ENCODE measurements around the gene FBXO24. TPM values are rescaled to one million over a fixed set of nuclear protein-coding genes. Genes with fewer than 3 reads are reported as not detected.
A peak's percentile ranks its signal among the peaks of the same experiment; 100 is the strongest.

The FBXO24 gene
- total and polyA plus RNA-seq, 9 of the 15 experiments (the other 6 are each of a cell fraction or from before 2014, with no cell fraction given): 0.17 to 0.95 (median 0.50) TPM

DNA sequence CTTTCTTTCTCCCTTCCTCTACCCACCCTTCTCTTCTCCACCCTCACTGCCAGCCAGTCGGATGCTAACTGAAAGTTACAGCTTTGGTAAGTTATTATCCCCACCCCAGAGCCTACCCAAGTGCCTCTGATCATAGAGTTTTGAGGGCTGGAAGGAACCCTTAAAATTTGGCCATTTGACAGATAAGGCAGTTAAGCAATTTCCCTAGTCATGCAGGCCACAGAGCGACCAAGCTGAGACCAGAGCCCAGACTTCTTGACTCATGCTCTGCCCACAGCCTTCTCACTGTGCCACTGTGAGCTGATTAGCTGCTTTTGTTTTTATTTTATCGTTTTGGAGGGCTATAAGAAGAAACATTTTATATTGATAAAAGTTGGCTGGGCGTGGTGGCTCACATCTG lies 29.6 kb upstream of the FBXO24 start (continued):
- TF ChIP-seq, protein P1, sequence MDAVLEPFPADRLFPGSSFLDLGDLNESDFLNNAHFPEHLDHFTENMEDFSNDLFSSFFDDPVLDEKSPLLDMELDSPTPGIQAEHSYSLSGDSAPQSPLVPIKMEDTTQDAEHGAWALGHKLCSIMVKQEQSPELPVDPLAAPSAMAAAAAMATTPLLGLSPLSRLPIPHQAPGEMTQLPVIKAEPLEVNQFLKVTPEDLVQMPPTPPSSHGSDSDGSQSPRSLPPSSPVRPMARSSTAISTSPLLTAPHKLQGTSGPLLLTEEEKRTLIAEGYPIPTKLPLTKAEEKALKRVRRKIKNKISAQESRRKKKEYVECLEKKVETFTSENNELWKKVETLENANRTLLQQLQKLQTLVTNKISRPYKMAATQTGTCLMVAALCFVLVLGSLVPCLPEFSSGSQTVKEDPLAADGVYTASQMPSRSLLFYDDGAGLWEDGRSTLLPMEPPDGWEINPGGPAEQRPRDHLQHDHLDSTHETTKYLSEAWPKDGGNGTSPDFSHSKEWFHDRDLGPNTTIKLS (IDR thresholded peaks at IDR 0.05; ENCODE audit: borderline replicate concordance, low read depth): no peak
- TF ChIP-seq NFIX (CRISPR knock-in tag; IDR thresholded peaks at IDR 0.05; ENCODE audit: low read depth) (no peak), CXXC5 (CRISPR knock-in tag; IDR thresholded peaks at IDR 0.05) (no peak), ZNF589 (CRISPR knock-in tag; IDR thresholded peaks at IDR 0.05; ENCODE audit: low read depth) (no peak), HNRNPK (IDR thresholded peaks at IDR 0.05; ENCODE audit: low read depth, low read length, poor library complexity, severe bottlenecking) (no peak), TRIM24 (IDR thresholded peaks at IDR 0.05) (no peak), ZNF146 (CRISPR knock-in tag; IDR thresholded peaks at IDR 0.05; ENCODE audit: unreplicated experiment) (no peak), BRCA1 (IDR thresholded peaks at IDR 0.05) (no peak), BRCA1 (CRISPR knock-in tag; IDR thresholded peaks at IDR 0.05) (no peak)
- TF ChIP-seq, protein P2, sequence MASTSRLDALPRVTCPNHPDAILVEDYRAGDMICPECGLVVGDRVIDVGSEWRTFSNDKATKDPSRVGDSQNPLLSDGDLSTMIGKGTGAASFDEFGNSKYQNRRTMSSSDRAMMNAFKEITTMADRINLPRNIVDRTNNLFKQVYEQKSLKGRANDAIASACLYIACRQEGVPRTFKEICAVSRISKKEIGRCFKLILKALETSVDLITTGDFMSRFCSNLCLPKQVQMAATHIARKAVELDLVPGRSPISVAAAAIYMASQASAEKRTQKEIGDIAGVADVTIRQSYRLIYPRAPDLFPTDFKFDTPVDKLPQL (IDR thresholded peaks at IDR 0.05; ENCODE audit: extremely low read depth, insufficient read length): no peak
- TF ChIP-seq, protein P3, sequence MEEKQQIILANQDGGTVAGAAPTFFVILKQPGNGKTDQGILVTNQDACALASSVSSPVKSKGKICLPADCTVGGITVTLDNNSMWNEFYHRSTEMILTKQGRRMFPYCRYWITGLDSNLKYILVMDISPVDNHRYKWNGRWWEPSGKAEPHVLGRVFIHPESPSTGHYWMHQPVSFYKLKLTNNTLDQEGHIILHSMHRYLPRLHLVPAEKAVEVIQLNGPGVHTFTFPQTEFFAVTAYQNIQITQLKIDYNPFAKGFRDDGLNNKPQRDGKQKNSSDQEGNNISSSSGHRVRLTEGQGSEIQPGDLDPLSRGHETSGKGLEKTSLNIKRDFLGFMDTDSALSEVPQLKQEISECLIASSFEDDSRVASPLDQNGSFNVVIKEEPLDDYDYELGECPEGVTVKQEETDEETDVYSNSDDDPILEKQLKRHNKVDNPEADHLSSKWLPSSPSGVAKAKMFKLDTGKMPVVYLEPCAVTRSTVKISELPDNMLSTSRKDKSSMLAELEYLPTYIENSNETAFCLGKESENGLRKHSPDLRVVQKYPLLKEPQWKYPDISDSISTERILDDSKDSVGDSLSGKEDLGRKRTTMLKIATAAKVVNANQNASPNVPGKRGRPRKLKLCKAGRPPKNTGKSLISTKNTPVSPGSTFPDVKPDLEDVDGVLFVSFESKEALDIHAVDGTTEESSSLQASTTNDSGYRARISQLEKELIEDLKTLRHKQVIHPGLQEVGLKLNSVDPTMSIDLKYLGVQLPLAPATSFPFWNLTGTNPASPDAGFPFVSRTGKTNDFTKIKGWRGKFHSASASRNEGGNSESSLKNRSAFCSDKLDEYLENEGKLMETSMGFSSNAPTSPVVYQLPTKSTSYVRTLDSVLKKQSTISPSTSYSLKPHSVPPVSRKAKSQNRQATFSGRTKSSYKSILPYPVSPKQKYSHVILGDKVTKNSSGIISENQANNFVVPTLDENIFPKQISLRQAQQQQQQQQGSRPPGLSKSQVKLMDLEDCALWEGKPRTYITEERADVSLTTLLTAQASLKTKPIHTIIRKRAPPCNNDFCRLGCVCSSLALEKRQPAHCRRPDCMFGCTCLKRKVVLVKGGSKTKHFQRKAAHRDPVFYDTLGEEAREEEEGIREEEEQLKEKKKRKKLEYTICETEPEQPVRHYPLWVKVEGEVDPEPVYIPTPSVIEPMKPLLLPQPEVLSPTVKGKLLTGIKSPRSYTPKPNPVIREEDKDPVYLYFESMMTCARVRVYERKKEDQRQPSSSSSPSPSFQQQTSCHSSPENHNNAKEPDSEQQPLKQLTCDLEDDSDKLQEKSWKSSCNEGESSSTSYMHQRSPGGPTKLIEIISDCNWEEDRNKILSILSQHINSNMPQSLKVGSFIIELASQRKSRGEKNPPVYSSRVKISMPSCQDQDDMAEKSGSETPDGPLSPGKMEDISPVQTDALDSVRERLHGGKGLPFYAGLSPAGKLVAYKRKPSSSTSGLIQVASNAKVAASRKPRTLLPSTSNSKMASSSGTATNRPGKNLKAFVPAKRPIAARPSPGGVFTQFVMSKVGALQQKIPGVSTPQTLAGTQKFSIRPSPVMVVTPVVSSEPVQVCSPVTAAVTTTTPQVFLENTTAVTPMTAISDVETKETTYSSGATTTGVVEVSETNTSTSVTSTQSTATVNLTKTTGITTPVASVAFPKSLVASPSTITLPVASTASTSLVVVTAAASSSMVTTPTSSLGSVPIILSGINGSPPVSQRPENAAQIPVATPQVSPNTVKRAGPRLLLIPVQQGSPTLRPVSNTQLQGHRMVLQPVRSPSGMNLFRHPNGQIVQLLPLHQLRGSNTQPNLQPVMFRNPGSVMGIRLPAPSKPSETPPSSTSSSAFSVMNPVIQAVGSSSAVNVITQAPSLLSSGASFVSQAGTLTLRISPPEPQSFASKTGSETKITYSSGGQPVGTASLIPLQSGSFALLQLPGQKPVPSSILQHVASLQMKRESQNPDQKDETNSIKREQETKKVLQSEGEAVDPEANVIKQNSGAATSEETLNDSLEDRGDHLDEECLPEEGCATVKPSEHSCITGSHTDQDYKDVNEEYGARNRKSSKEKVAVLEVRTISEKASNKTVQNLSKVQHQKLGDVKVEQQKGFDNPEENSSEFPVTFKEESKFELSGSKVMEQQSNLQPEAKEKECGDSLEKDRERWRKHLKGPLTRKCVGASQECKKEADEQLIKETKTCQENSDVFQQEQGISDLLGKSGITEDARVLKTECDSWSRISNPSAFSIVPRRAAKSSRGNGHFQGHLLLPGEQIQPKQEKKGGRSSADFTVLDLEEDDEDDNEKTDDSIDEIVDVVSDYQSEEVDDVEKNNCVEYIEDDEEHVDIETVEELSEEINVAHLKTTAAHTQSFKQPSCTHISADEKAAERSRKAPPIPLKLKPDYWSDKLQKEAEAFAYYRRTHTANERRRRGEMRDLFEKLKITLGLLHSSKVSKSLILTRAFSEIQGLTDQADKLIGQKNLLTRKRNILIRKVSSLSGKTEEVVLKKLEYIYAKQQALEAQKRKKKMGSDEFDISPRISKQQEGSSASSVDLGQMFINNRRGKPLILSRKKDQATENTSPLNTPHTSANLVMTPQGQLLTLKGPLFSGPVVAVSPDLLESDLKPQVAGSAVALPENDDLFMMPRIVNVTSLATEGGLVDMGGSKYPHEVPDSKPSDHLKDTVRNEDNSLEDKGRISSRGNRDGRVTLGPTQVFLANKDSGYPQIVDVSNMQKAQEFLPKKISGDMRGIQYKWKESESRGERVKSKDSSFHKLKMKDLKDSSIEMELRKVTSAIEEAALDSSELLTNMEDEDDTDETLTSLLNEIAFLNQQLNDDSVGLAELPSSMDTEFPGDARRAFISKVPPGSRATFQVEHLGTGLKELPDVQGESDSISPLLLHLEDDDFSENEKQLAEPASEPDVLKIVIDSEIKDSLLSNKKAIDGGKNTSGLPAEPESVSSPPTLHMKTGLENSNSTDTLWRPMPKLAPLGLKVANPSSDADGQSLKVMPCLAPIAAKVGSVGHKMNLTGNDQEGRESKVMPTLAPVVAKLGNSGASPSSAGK (IDR thresholded peaks at IDR 0.05): no peak
- TF ChIP-seq, protein P4, sequence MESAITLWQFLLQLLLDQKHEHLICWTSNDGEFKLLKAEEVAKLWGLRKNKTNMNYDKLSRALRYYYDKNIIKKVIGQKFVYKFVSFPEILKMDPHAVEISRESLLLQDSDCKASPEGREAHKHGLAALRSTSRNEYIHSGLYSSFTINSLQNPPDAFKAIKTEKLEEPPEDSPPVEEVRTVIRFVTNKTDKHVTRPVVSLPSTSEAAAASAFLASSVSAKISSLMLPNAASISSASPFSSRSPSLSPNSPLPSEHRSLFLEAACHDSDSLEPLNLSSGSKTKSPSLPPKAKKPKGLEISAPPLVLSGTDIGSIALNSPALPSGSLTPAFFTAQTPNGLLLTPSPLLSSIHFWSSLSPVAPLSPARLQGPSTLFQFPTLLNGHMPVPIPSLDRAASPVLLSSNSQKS (CRISPR knock-in tag; IDR thresholded peaks at IDR 0.05): no peak
- TF ChIP-seq, protein P5, sequence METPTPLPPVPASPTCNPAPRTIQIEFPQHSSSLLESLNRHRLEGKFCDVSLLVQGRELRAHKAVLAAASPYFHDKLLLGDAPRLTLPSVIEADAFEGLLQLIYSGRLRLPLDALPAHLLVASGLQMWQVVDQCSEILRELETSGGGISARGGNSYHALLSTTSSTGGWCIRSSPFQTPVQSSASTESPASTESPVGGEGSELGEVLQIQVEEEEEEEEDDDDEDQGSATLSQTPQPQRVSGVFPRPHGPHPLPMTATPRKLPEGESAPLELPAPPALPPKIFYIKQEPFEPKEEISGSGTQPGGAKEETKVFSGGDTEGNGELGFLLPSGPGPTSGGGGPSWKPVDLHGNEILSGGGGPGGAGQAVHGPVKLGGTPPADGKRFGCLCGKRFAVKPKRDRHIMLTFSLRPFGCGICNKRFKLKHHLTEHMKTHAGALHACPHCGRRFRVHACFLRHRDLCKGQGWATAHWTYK (CRISPR knock-in tag; IDR thresholded peaks at IDR 0.05): 0 out of 2 replicates have a peak, but pooled peaks have one; percentile 13
